Fibroblast of pulmonary artery (primary cell): ENCODE measurements around the gene TBCC.
A peak's percentile ranks its signal among the peaks of the same experiment; 100 is the strongest.
"Not testable (repeated sequence)": the region's sequence is repeated elsewhere in the genome, so short reads cannot be mapped to it uniquely, and the experiment has no call there.

Source experiments
- DNase-seq: peaks from one replicate; pipeline ENCODE4 v3.0.0-alpha.2; 2010; ENCODE audit warnings: low read depth
- H3K4me3 ChIP-seq: replicated peaks from 2 replicates; pipeline ENCODE4 v1.5.1; 2011; ENCODE audit warnings: low read depth, mild to moderate bottlenecking, control low read depth, low read length, moderate library complexity
- CTCF ChIP-seq: IDR thresholded peaks from 2 replicates; pipeline ENCODE4 v1.5.1; 2011; ENCODE audit warnings: mild to moderate bottlenecking, control low read depth, low read length, inconsistent platforms; ENCODE audit errors: missing control alignments

The TBCC gene

GRCh38 chr6:42781546-42781795 is 35.6 kb upstream of the TBCC start:
- TF ChIP-seq CTCF, result no peak
- peak; percentile 34 for DNase-seq
- H3K4me3 ChIP-seq, result peak overlapping the region; percentile 92

GRCh38 chr6:42779521-42779920 is 33.6 kb upstream of the TBCC start:
- no peak for DNase-seq
- H3K4me3 ChIP-seq, result no peak overlapping the region
- no peak for TF ChIP-seq CTCF

GRCh38 chr6:42778122-42778521 is 32.2 kb upstream of the TBCC start:
- TF ChIP-seq CTCF, result no peak
- no peak overlapping the region for H3K4me3 ChIP-seq
- DNase-seq, result no peak

- H3K4me3 ChIP-seq, result no peak overlapping the region
- TF ChIP-seq CTCF, result no peak
- DNase-seq, result peak; percentile 25
Observed at GRCh38 chr6:42777126-42777822, 31.4 kb upstream of the TBCC start.

GRCh38 chr6:42774821-42775487 is 29.1 kb upstream of the TBCC start:
- H3K4me3 ChIP-seq, DNase-seq: not testable (repeated sequence)

GRCh38 chr6:42774201-42774600 is 28.3 kb upstream of the TBCC start:
- TF ChIP-seq CTCF, result no peak
- H3K4me3 ChIP-seq, result no peak overlapping the region
- DNase-seq, result no peak

- DNase-seq, result no peak
- H3K4me3 ChIP-seq, result no peak overlapping the region
- TF ChIP-seq CTCF, result no peak
Observed at GRCh38 chr6:42771741-42772100, 25.8 kb upstream of the TBCC start.
